Activated naive CD4-positive, alpha-beta T cell treated with Interleukin-2 at 50 U/mL for 16 hours (primary cell): ENCODE measurements around the gene HOMER1.

Experiments
- DNase-seq: peaks from one replicate; pipeline ENCODE4 v3.0.0-alpha.2; 2020

HOMER1 gene

GRCh38 chr5:79488058-79488457, 25.9 kb downstream of the HOMER1 start:
- no peak for DNase-seq

DNA sequence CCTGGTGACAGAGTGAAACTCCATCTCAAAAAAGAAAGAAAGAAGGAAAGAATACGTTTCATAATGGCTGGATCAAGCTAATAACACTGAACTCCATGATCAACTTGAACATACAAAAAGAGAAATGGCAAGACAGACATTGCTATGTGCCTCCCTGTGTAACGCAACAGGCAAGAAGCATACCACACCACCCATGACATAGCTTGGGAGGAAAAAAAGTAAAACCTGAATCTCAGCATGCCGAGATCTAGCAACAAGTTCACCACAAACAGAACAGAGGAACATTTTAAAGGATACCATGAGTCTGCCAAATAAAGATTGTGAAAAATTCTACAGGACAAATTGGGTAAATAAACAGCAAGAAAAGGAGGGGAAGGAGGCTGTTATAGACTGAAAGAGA, 26.7 kb downstream of the HOMER1 start:
- no peak for DNase-seq

DNA sequence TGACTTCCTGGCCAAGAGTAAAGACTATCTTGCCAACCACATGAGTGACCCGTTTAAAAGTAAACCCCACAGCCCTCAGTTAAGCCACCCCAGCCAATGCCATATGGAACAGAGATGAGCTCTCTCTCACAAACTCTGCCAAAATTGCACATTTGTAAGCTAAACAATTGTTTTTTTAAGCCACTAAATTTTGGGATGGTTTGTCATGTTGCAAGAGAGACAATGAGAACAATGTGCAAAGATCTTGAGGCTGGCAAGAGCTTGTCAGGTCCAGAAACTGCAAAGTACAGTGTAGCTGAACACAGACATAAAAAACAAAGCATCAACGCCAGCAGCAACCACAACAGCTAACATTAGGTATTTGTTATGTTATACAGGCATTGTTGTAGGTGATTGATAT, 27.8 kb downstream of the HOMER1 start:
- no peak for DNase-seq

GRCh38 chr5:79484731-79485130, 29.2 kb downstream of the HOMER1 start:
- no peak for DNase-seq

DNA sequence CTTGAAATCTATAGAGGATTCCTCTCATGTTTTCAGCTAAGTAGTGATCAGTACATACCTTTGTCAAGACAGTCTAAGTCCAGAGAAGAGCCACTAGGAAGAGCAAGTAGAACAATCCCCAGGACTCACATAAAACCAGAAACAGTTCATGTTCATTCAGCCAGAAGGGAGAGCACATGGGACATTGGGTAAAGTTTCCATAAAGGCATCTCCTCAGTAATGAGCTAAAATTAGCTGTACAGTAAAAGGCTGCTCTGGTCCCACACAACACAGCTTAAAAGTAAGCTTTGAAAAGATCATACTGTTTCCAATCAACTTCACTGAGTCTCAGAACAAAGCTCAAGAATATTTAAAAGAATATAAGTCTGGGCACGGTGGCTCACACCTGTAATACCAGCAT, 32.4 kb downstream of the HOMER1 start:
- no peak for DNase-seq

DNA sequence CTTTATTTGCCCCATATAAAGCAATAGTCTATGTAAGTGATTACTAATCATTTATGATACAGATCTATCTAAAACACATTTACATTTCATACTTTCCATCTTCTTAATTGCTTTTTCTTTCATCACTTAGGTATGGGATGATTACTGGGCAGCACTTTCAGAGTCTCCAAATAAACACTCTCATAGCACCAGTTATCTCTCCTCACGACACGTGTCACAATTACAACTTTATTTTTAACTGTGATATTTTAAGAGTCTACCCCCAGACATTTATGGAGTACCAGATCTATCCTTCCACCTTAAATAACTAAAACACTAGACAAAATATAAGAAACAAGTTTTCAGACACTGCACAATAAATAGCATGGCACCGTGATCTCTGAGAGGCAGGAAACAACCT, 32.9 kb downstream of the HOMER1 start:
- no peak for DNase-seq

- DNase-seq: no peak
Observed at GRCh38 chr5:79475152-79475466, 38.8 kb downstream of the HOMER1 start.

DNA sequence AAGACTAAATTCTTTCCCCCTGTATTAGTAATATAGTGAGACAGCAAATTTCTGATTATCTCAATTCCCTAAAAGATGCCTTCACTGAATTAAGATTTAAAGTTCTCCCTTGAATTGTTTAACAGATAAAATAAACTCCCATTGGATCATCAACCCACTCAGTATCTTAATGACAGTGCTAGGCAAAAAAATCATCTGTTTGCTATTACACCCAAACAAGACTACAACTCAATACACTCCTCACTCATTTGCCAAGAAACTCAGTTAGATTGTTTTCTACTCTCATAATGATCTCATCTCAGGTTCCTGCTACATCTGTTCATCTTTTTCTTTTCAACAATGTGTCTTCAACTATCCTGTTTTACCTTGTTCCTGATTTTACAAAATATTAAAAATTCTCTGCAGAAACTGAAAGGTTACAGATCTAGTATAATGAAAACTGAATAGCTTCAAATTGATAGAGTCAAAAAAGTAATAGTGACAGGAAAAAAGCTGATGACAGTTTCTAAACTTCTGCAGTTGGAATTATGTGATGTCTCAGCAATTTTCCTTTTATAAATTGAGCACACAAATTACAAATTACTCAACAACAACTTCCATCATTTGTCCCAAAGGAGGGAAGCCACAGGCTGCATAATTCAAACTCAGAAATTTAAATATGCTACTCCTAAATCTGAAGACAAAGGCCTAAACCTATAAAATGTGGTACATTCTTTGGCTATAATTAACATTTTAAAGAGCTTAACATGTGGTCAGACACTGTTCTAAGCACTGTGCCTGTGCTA, 39.4 kb downstream of the HOMER1 start:
- no peak for DNase-seq

- DNase-seq: no peak
Observed at GRCh38 chr5:79471556-79471955, 42.4 kb downstream of the HOMER1 start.

DNA sequence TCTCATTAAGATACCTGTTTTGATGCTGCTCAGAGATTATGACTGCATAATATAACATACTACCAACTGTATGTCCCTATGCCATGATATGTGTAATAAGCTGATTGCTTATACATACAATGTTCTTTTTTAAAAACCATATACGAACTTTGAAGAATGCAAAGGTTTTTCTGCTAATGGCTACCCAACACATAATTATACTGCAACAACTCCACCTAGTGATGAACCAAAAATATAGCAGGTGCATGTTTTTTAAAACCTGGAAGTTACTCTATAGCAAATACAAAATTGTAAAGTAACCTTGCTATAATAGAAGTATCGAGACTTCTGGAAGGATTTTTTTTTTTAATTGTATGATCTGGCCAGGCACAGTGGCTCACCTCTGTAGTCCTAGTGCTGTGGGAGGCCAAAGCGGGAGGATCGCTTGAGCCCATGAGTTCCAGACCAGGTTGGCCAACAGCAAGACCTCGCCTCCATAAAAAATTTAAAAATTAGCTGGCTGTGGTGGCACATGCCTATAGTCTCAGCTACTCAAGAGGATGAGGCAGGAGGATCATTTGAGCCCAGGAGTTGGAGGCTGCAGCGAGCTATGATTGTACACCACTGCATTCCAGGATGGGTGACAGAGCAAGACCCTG, 49.1 kb downstream of the HOMER1 start:
- no peak for DNase-seq

- no peak for DNase-seq
Observed at GRCh38 chr5:79464278-79464677, 49.7 kb downstream of the HOMER1 start.

DNA sequence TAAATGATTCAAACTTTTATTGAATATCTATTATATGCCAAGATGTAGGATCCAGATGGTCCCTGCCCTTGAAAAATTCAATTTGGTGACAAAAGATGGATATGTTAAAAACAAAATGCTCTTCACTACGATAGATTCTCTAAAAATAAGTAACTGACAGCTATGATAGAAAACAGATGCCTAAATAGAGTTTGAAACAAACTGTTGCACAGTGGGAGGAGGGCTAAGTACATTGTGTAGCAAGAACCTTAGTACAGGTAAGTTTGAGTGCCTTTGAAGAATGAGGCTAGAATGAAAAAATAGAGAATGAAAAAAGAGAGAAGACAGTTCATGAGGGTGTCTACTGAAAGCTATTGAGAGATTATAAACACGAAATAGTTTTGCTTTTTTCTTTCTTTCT, 54.3 kb downstream of the HOMER1 start:
- no peak for DNase-seq

DNA sequence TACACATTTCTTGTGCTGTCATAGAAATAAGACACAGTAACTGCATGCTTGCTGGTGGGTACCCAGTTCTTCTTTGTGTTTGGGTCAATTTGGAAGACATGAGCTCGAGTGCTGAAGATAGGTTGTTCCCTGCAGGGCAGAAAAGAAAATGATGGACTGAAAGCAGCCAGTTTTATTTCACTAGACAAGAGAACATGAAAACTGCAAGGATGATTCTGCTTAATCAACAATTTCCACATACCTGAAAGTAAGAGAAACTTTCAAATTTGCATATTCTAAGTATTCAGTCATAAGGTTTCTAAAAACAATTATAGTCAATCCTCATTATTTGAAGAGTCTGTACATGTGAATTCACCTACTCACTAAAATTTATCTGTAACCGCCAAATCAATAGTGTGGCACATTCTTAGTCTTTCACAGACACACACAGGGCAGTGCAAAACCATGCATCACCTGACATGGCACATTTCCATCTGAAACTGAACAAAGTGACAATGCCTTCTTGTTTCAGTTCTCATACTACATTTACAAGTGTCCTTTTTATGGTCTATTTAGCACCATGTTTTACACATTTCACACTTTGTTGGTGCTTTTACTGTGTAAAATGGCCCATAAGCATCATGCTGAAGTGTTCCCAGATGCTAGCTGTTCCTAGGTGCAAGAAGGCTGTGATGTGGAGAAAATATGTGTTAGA, 56.9 kb downstream of the HOMER1 start:
- no peak for DNase-seq

DNA sequence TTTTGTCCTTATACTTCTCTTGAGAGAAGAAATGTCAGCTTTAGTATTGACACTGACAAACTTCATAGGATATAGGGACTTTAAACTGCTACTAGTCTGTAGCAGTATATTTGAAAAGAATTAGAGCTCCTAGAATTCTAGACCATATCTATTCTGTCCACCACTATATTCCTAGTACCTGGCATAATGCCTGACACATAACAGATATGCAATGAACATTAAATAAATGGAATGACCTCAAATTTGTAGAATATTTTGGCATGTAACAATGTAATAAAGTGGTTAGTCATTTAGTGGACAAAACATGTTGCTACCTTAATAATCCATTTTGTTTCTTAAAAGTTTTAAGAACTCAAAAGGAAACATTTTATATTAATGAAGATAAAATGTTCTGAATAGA, 57.5 kb downstream of the HOMER1 start:
- no peak for DNase-seq

DNA sequence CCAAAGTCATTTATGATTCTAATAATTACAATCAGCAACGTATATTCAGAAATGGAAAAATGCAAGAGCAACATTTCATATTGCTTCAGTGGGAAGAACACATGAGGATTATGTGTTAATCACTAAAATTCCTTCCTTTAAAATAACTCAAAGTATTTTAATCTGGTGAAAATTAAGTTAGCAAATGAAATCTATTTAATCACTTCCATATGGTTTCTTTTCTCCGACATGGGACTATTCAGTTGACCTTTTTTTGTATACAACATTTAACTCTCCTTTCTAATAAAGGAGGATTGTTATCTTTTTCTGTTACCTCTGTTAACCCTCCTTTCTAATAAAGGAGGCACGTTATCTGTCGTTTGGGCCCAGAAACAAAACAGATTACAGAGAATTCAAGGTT, 59.9 kb downstream of the HOMER1 start:
- no peak for DNase-seq

GRCh38 chr5:79448336-79448735, 65.6 kb downstream of the HOMER1 start:
- no peak for DNase-seq

DNA sequence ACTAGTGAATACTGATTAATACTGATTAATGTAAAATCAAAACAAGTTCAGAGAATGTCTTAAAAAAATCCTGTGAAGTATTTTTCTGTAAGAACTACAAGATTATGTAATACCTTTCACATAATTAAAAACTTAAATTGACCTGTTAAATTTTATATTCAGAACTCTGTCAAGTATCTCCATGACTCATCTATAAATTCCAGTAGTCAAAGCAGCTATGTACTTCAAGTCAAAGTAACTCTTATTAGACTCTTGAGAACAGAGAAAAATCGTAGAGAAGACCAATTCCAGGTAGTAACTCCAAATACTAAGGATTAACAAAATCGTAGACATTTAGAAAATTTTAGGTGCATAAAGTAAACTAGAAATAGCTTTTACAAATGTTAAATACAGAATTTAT, 77.1 kb downstream of the HOMER1 start:
- no peak for DNase-seq

DNA sequence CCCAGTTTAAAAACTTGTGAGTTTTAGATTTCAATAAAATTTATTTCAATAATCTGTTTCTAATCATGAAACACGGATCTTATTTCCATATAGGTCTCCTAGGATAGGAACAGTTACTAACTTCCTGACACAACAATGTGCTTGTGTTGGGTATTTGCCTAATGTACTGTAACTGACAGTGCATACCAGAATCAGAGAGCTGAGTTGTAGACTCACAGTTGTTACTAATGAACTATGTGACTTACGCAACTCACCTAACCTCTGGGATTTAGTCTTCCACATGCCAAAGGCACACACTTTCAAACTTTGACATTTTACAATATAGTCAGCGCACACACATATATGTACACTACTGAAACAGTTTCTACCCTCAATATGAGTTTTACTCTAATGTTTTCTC, 77.7 kb downstream of the HOMER1 start:
- no peak for DNase-seq

GRCh38 chr5:79430196-79430595, 83.7 kb downstream of the HOMER1 start:
- DNase-seq: no peak

GRCh38 chr5:79423296-79423695, 90.6 kb downstream of the HOMER1 start:
- no peak for DNase-seq

DNA sequence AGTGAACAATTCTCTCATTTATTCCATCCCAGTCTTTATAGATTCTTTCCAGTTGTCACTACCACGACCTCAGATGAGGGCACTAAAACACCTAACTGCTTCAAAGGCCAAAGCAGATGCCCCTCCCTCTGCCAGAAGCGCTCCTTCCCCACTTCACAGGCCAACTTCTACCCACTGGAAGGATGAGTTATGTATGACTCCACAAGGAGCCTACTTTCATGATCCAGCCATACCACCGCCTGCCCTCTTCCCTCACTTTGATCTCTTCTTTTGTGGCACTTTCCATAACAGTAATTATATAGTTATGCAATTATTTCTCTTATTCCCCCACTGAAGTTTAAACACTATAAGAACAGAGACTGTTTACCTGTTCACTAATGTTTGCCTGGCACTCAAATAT, 93.7 kb downstream of the HOMER1 start:
- no peak for DNase-seq

DNA sequence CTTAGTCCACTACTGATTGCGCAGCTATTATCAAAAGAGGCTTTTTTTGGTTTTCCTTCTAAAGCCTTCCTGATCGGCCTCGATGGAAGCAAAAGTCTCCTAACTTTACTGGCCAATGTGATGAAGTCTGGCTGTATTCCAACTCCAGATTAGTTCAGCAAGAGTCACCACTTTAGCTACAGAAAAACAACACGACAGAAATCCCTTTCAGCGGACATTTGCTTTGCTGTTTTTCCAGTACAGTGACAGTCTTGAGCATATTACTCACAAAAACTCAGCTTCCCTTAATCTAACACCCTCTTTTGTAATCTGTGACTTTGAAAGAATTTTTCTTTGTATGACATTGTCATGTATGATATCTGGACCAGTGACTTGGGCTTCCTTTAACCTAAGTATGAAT, 95.7 kb downstream of the HOMER1 start:
- DNase-seq: no peak

DNA sequence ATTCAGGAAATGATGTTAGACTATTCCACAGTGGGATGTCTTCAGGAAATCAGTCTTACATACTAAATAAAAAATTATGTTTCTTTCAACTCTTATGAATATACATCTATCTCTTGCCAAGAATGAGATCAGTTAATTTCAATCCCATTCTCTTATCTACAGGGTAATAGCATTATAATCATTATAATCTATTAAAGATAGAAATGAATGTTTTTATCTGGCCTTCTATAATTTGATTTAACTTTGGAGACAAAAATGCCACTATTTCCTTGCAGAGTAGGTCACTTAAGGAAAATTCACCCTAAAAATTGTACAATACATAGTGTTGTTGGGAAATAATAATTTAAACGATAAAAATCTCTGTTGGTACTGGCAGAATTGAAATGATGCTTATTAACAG, 96.4 kb downstream of the HOMER1 start:
- DNase-seq: no peak

GRCh38 chr5:79416499-79416898, 97.4 kb downstream of the HOMER1 start:
- DNase-seq: no peak

DNA sequence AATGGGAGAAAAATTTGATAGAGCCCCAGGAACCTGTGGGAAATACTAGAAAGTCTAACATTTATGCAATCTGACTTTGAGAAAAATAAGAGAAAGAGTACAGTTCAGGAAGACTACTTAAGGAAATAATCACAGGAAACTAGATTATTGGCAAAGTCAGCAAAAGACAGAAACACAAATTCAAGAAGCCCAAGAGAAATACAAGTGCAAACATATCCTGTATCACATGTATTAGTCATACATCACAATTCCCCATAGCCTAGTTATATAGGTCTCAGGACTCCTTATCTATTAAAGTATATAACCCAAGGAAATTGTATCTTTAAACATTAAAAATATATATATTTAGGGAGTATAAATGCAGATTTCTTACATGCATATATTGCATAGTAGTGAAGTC, 100.8 kb downstream of the HOMER1 start:
- DNase-seq: no peak
